Prostate gland (tissue), 2 donors: ENCODE data around the gene SLC22A13. TPM values are rescaled to one million over a fixed set of nuclear protein-coding genes. Genes with fewer than 3 reads are reported as not detected.

ENCODE experiments used
- DNase-seq: peaks from one replicate; pipeline ENCODE4 v3.0.0-alpha.2; 2019; ENCODE audit warnings: low spot score
- H3K27ac ChIP-seq, 2 donors: fragments of 200-600 bp; sonication (generic); 2 replicates each; pipeline ENCODE4 v1.5.1; 2017 to 2019
- H3K27me3 ChIP-seq: fragments of 200-600 bp; sonication (generic); replicated peaks from 2 replicates; pipeline ENCODE4 v1.5.1; 2019; ENCODE audit not compliant: insufficient read depth
- H3K36me3 ChIP-seq, 2 donors: fragments of 200-600 bp; sonication (generic); 1 replicate in 1 of 2; 2 replicates in 1 of 2; pipeline versions ENCODE4 v1.5.1 to v1.8.1; 2017 to 2019
- H3K4me1 ChIP-seq: fragments of 200-600 bp; sonication (generic); replicated peaks from 2 replicates; pipeline ENCODE4 v1.5.1; 2019
- H3K4me3 ChIP-seq, 2 donors: fragments of 200-600 bp; sonication (generic); 2 replicates each; pipeline ENCODE4 v1.5.1; 2017 to 2019
- H3K9me3 ChIP-seq: fragments of 200-600 bp; sonication (generic); 2 replicates; pipeline ENCODE4 v1.5.1; 2017
- POLR2A ChIP-seq: fragments of 450-650 bp; IDR thresholded peaks from one replicate; pipeline ENCODE4 v1.6.1; 2016; ENCODE audit warnings: antibody characterized with exemption, mild to moderate bottlenecking
- POLR2AphosphoS5 ChIP-seq: sonication (generic); formaldehyde crosslinking; IDR thresholded peaks from one replicate; pipeline ENCODE4 v1.6.1; 2017; ENCODE audit warnings: antibody characterized with exemption
- WGBS: methylation state at CpG from one replicate; pipeline ENCODE4 v1.1.5; 2018; 5-methylcytosine and 5-hydroxymethylcytosine counted together
- intact Hi-C: fragments of 100-400 bp; cut with DNase I; formaldehyde crosslinking; loops from one replicate; pipeline ENCODE4 v1.14.2; 2022
- total RNA-seq, 2 donors: library from RNA; depleted of rRNA; stranded (reverse); fragments of >200 nt; gene quantifications; one replicate each; pipeline ENCODE4 v1.1.0, GENCODE V29; 2016
- TF ChIP-seq, protein P1 (sequence below), 4 experiments: fragments of 200-600 bp in 2 of 4; fragments of 450-650 bp in 2 of 4; sonication (generic) in 2 of 4; IDR thresholded peaks; 1 replicate in 3 of 4; 2 replicates in 1 of 4; pipeline ENCODE4 v1.5.1; 2016 to 2019; ENCODE audit warnings: antibody characterized with exemption in 4 of 4, mild to moderate bottlenecking in 2 of 4, moderate library complexity in 2 of 4

The SLC22A13 gene
- total RNA-seq, 2 donors from 2014 or later: 1.6 TPM; not detected in 1

DNA sequence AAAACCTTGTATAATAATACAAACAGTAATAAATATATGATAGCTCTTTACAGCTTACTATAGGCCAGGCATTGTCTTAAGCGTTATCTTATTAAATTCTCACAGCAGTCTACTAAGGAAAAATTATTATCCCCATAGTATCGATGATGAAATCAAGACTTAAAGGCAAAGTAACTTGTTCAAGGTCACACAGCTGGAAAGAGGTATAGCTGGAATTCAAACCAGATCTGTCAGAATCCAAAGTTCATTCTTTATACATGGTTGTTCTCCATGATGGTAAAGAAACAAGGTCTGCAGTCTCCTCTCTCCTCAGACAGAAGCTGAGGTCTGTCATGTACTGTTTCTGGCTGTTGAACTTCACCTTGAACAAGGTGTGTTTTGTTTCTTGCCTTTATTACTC is 15.4 kb upstream of the SLC22A13 start:
- Histone ChIP-seq H3K4me1 (no peaks in the 10 kb centered on the region), H3K9me3 (no peaks in the 10 kb centered on the region), H3K27ac (no peak overlapping the region), H3K27me3 (no peaks in the 10 kb centered on the region), H3K4me3 (no peak overlapping the region), H3K36me3 (peaks cover 0 to 6% of the 10 kb centered on the region in 2 donors)
- TF ChIP-seq POLR2AphosphoS5: no peak
- no peak for TF ChIP-seq POLR2A
- TF ChIP-seq, protein P1, sequence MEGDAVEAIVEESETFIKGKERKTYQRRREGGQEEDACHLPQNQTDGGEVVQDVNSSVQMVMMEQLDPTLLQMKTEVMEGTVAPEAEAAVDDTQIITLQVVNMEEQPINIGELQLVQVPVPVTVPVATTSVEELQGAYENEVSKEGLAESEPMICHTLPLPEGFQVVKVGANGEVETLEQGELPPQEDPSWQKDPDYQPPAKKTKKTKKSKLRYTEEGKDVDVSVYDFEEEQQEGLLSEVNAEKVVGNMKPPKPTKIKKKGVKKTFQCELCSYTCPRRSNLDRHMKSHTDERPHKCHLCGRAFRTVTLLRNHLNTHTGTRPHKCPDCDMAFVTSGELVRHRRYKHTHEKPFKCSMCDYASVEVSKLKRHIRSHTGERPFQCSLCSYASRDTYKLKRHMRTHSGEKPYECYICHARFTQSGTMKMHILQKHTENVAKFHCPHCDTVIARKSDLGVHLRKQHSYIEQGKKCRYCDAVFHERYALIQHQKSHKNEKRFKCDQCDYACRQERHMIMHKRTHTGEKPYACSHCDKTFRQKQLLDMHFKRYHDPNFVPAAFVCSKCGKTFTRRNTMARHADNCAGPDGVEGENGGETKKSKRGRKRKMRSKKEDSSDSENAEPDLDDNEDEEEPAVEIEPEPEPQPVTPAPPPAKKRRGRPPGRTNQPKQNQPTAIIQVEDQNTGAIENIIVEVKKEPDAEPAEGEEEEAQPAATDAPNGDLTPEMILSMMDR (IDR thresholded peaks at IDR 0.05): no peak
- intact Hi-C loops: no loop called here
- no peak for DNase-seq
- WGBS: 85% methylated on average over 2 of the region's 2 CpGs

DNA sequence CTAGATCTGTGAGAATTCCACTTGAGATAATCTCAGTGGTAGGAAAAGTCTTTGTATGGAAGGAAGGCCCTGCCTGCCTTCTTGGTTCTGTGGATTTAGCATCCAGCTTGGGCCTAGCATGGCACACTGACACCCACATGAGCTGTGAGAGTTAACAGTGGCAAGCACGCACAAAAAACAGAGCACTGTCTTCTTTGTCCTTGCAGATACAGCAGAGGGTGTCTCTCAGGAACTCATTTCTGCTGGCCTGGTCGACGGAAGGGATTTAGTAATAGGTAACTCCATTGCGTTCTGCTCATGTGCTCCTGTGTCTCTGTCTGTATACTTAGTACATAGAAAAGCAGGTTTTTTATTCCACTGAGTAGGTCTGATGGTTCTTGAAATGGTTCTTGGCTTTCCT is 14.4 kb upstream of the SLC22A13 start:
- H3K4me3 ChIP-seq: no peak overlapping the region
- intact Hi-C loops: no loop called here
- TF ChIP-seq POLR2A (no peak), POLR2AphosphoS5 (no peak)
- TF ChIP-seq, protein P1 (IDR thresholded peaks at IDR 0.05): no peak
- WGBS: 95% methylated on average over 4 of the region's 4 CpGs
- peaks cover 0 to 6% of the 10 kb centered on the region in 2 donors for H3K36me3 ChIP-seq
- H3K27me3 ChIP-seq: no peaks in the 10 kb centered on the region
- H3K4me1 ChIP-seq: no peaks in the 10 kb centered on the region
- no peak overlapping the region for H3K27ac ChIP-seq
- no peak for DNase-seq
- no peaks in the 10 kb centered on the region for H3K9me3 ChIP-seq

GRCh38 chr3:38253704-38254103 is 11.9 kb upstream of the SLC22A13 start:
- 75% methylated on average over 4 of the region's 4 CpGs for WGBS
- intact Hi-C loops: no loop called here
- Histone ChIP-seq H3K4me1 (no peaks in the 10 kb centered on the region), H3K4me3 (no peak overlapping the region), H3K27ac (no peak overlapping the region), H3K36me3 (peaks cover 0 to 6% of the 10 kb centered on the region in 2 donors), H3K27me3 (no peaks in the 10 kb centered on the region), H3K9me3 (no peaks in the 10 kb centered on the region)
- no peak for DNase-seq
- no peak for TF ChIP-seq POLR2AphosphoS5
- no peak for TF ChIP-seq POLR2A
- TF ChIP-seq, protein P1 (IDR thresholded peaks at IDR 0.05): no peak

DNA sequence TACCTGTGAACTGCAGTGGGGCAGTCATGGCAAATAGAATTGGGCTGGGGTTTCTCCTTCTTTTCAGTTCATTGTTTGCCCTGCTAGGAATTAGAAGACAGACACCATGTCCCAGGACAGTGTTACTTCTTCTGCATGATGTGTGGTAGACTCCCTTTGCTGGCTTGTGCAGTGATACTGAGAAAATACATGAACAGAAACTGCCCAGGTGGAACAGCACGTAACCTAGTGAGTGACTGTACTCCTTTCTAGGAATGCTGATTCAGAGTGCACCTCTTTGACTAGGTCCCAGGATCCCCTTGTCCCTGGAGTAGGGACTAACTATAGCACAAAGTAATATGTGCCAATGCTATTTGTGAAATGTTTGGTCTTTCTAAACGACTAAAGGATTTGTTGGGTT is 10.7 kb upstream of the SLC22A13 start:
- no peak for DNase-seq
- Histone ChIP-seq H3K27me3 (no peaks in the 10 kb centered on the region), H3K4me1 (no peaks in the 10 kb centered on the region), H3K9me3 (no peaks in the 10 kb centered on the region), H3K4me3 (no peak overlapping the region), H3K27ac (no peak overlapping the region), H3K36me3 (peaks cover 0 to 6% of the 10 kb centered on the region in 2 donors)
- intact Hi-C loops: no loop called here
- TF ChIP-seq POLR2A: no peak
- TF ChIP-seq POLR2AphosphoS5: no peak
- TF ChIP-seq, protein P1 (IDR thresholded peaks at IDR 0.05): no peak
- WGBS: 86% methylated on average over 2 of the region's 2 CpGs

GRCh38 chr3:38255627-38256026 is 10.0 kb upstream of the SLC22A13 start:
- Histone ChIP-seq H3K9me3 (no peaks in the 10 kb centered on the region), H3K4me1 (no peaks in the 10 kb centered on the region), H3K27ac (no peak overlapping the region), H3K36me3 (peaks cover 0 to 6% of the 10 kb centered on the region in 2 donors), H3K4me3 (no peak overlapping the region), H3K27me3 (no peaks in the 10 kb centered on the region)
- no peak for DNase-seq
- intact Hi-C loops: no loop called here
- WGBS: 83% methylated on average over 1 of the region's 1 CpG
- no peak for TF ChIP-seq POLR2A
- TF ChIP-seq POLR2AphosphoS5: no peak
- TF ChIP-seq, protein P1 (IDR thresholded peaks at IDR 0.05): no peak
